ENCODE measurements around the gene POGZ.

POGZ gene

DNA sequence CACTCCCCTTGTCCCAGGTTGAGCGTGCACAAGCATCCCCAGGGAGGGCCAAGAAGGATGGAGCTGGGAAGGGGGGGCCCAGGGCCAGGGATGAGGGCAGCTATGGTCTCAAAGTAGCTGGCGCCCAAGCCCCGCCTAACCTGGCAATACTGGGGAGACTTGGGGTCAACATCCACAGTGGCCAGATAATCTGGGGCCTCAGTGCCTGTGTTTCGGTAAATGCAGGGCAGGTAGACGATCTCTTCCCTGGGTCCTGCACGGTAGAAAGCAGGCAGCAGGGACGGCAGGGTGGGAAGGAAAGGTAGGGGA is 90.0 kb downstream of the POGZ start:
- Histone ChIP-seq H3K9me3 (replicated peaks; ENCODE audit: insufficient read depth, low read length) (no peaks in the 10 kb centered on the region), H3K36me3 (replicated peaks; ENCODE audit: insufficient read depth, low read length) (no peaks in the 10 kb centered on the region), H3K27ac (ENCODE audit: low read length) (no peak overlapping the region), H3K79me2 (ENCODE audit: low read length) (no peaks in the 10 kb centered on the region), H3K27me3 (replicated peaks; ENCODE audit: insufficient read depth, low read length) (no peaks in the 10 kb centered on the region), H3K4me3 (ENCODE audit: low read length) (no peak overlapping the region), H3K4me1 (ENCODE audit: low read length) (no peaks in the 10 kb centered on the region), H3K9ac (ENCODE audit: low read length) (no peak overlapping the region), H3F3A (ENCODE audit: insufficient read depth, low read length) (no peaks in the 10 kb centered on the region), H3K9me2 (replicated peaks; ENCODE audit: insufficient read depth, low read length) (no peaks in the 10 kb centered on the region), H2AFZ (ENCODE audit: low read length) (no peak overlapping the region), H4K20me1 (ENCODE audit: insufficient read depth, low read length) (no peaks in the 10 kb centered on the region), H3K4me2 (ENCODE audit: low read depth, low read length) (no peak overlapping the region)
- TF ChIP-seq, protein P1, sequence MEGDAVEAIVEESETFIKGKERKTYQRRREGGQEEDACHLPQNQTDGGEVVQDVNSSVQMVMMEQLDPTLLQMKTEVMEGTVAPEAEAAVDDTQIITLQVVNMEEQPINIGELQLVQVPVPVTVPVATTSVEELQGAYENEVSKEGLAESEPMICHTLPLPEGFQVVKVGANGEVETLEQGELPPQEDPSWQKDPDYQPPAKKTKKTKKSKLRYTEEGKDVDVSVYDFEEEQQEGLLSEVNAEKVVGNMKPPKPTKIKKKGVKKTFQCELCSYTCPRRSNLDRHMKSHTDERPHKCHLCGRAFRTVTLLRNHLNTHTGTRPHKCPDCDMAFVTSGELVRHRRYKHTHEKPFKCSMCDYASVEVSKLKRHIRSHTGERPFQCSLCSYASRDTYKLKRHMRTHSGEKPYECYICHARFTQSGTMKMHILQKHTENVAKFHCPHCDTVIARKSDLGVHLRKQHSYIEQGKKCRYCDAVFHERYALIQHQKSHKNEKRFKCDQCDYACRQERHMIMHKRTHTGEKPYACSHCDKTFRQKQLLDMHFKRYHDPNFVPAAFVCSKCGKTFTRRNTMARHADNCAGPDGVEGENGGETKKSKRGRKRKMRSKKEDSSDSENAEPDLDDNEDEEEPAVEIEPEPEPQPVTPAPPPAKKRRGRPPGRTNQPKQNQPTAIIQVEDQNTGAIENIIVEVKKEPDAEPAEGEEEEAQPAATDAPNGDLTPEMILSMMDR (IDR thresholded peaks at IDR 0.05; ENCODE audit: low read length), result no peak
- TF ChIP-seq EZH2 (optimal IDR thresholded peaks at IDR 0.05; ENCODE audit: low read depth, low read length) (no peak), EZH2phosphoT487 (IDR thresholded peaks at IDR 0.05; ENCODE audit: low read length) (no peak)
- no peak for DNase-seq

DNA sequence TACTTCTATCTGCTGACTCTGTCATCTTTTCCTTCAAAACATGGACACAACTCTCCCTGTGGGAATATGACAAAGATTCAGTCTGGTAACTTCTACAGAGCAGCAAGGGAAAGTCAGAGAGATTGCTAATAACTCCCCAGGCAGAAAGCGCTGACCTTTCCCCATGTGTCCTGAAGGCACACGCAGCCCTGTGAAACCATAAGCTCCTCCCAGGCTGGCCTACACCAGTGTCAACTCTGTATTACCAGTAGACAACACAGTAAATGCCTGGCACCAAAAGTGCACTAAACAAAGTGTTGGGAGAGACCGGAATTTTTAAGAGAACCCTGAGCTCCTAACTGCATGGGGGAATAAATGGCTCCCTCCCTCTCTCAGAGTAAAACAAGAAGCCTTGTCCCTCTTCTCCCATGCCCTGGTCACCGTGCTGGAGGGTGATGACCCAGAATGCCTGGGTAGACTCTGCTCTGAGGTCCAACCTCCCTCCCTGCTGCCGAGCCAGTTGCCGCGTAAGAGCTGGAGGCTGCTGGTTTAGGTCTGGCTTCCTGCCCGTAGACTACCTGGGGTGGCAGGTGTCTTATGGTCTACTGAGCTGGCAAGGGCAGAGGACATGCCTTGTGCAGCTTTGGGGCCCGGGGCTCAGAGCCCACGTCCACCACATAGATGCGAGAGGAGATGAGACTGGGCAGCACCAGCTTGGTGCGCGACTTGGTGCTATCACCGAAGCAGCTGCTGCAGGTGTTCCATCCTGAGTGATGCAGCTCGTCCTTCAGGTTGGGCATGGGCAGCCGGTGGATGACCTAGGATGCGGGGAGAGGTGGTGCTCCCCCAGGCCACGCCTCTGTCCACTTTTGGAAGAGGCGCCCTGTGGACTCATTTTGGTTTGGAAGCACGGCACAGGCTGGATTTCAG is 90.6 kb downstream of the POGZ start:
- no peaks in the 10 kb centered on the region for H3K4me1 ChIP-seq (ENCODE audit: low read length)

DNA sequence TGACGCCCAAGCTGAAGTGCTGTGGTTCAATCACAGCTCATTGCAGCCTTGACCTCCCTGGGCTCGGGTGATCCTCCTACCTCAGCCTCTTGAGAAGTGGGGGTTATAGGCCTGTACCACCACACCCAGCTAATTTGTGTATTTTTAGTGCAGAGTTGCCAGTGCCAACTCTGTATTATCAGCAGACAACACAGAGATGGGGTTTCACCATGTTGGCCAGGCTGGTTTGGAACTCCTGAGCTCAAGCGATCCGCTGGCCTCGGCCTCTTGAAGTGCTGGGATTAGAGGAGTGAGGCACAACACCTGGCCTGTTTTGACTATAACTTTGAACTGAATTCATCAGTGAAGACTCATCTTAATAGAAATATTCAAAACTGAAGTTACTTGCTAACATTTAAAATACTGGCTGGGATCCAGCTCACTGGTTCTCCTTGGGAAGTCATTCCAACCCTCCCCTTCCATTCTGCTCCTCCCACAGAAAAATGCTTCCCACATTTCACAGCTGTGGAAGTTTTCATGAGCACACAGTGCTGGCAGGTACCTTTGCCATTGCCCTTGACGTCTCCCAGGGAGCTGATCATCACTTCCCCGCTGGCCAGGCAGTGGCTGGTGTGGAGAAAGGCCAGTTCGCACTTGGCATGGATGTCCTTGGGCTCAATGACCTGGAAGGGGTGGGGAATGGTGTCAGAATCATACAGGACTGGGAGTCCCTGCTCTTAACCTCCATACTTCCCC is 91.5 kb downstream of the POGZ start:
- Histone ChIP-seq H3K9ac (ENCODE audit: low read length) (no peak overlapping the region), H4K20me1 (ENCODE audit: insufficient read depth, low read length) (no peaks in the 10 kb centered on the region), H3K9me3 (replicated peaks; ENCODE audit: insufficient read depth, low read length) (no peaks in the 10 kb centered on the region), H3K4me2 (ENCODE audit: low read depth, low read length) (no peak overlapping the region), H3K9me2 (replicated peaks; ENCODE audit: insufficient read depth, low read length) (no peaks in the 10 kb centered on the region), H3K4me1 (ENCODE audit: low read length) (no peaks in the 10 kb centered on the region), H3F3A (ENCODE audit: insufficient read depth, low read length) (no peaks in the 10 kb centered on the region), H2AFZ (ENCODE audit: low read length) (no peak overlapping the region), H3K36me3 (replicated peaks; ENCODE audit: insufficient read depth, low read length) (no peaks in the 10 kb centered on the region), H3K4me3 (ENCODE audit: low read length) (no peak overlapping the region), H3K79me2 (ENCODE audit: low read length) (no peaks in the 10 kb centered on the region), H3K27me3 (replicated peaks; ENCODE audit: insufficient read depth, low read length) (no peaks in the 10 kb centered on the region), H3K27ac (ENCODE audit: low read length) (no peak overlapping the region)
- DNase-seq, result no peak
- no peak for TF ChIP-seq EZH2phosphoT487 (IDR thresholded peaks at IDR 0.05; ENCODE audit: low read length)
- TF ChIP-seq, protein P1 (IDR thresholded peaks at IDR 0.05; ENCODE audit: low read length), result no peak
- TF ChIP-seq EZH2 (optimal IDR thresholded peaks at IDR 0.05; ENCODE audit: low read depth, low read length), result no peak

More for the DNA sequence above, 90.6 kb downstream of the POGZ start:
- Histone ChIP-seq H3K36me3 (replicated peaks; ENCODE audit: insufficient read depth, low read length) (no peaks in the 10 kb centered on the region), H3K9me3 (replicated peaks; ENCODE audit: insufficient read depth, low read length) (no peaks in the 10 kb centered on the region), H3K9ac (ENCODE audit: low read length) (no peak overlapping the region), H3K4me2 (ENCODE audit: low read depth, low read length) (no peak overlapping the region), H3K4me3 (ENCODE audit: low read length) (no peak overlapping the region), H3K27me3 (replicated peaks; ENCODE audit: insufficient read depth, low read length) (no peaks in the 10 kb centered on the region), H3K9me2 (replicated peaks; ENCODE audit: insufficient read depth, low read length) (no peaks in the 10 kb centered on the region), H4K20me1 (ENCODE audit: insufficient read depth, low read length) (no peaks in the 10 kb centered on the region), H3F3A (ENCODE audit: insufficient read depth, low read length) (no peaks in the 10 kb centered on the region), H2AFZ (ENCODE audit: low read length) (no peak overlapping the region), H3K79me2 (ENCODE audit: low read length) (no peaks in the 10 kb centered on the region), H3K27ac (ENCODE audit: low read length) (no peak overlapping the region)
- no peak for TF ChIP-seq EZH2phosphoT487 (IDR thresholded peaks at IDR 0.05; ENCODE audit: low read length)
- TF ChIP-seq, protein P1 (IDR thresholded peaks at IDR 0.05; ENCODE audit: low read length), result no peak
- TF ChIP-seq EZH2 (optimal IDR thresholded peaks at IDR 0.05; ENCODE audit: low read depth, low read length), result no peak
- DNase-seq, result no peak
